Measurements from ENCODE around the gene LSM7.
"Not testable (repeated sequence)": the region's sequence is repeated elsewhere in the genome, so short reads cannot be mapped to it uniquely, and the experiment has no call there.

LSM7 gene

DNA sequence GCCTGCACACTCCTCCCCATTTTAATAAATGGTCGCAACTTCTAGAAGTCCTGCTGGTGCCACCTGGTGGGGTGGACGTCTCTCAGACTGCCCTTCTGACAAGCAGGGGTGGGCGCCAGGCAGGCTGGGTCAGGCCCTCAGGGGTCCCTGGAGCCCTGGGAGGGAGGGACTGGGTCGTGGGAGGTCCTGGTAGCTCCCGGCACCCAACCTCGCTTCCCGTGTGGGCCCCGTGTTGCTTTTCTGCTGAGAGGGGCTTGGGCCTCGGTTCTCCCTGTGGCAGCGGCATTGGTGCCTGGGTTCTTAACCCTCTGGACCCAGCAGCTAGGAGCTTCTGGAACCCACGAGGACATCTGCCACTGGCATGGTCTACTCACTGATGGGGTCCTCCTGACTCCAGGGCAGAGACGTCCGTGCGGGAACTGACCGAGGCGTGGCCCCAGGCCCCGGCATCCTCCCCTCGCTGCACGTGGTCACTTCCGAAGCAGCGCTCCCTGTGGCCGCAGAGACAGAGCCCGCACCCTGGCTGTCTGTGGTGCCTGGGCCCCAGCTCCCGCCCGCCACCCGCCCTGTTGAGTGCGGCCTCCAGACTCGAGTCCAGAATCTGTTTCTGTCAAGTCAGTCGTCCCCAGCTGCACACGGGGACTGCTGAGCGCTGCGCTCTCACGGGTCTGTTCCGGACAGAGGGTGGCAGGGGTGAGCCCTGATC lies 25.7 kb upstream of the LSM7 start:
- no peak overlapping the region for H3K4me3 ChIP-seq (ENCODE audit: low read length)
- TF ChIP-seq CTCF (conservative IDR thresholded peaks at IDR 0.05; ENCODE audit: low read depth, low read length) = no peak
- DNase-seq (ENCODE audit: low read depth) = no peak

DNA sequence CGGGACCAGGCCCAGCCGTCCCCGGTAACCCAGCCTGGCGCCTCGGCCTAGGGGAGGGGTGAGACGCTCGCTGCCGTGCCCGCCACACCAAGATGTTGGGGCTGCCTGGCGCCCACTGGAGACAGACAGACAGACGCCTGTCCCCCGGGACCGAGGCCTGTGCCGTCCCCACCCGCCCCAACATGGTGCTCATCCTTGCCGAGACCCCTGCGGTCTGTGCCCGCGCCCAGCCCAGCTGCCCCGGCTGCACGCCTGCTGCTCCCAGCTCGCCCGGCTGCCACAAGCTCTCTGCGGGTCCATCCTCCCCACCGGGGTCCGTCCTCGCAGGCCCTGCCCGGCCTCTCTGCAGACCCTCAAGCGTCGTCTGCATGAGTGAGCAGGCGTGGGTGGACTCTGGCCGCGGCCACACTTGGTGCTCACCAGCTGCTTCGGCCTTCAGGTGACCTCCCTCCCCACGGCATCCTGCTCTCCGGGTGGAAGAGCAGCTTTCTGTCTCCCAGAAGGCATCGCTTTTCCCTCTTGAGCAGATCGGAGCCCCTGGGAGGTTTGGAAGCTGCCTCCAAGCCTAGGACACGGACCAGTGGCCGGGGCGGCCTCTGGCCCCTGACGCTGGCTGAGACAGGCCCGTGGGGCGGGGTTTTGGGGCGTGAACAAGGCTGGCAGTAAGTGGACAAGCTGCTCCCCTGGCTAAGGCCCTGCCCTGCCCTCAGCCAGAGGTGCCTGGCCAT lies 24.9 kb upstream of the LSM7 start:
- H3K4me3 ChIP-seq (ENCODE audit: low read length) = no peak overlapping the region
- no peak for DNase-seq (ENCODE audit: low read depth)
- no peak for TF ChIP-seq CTCF (conservative IDR thresholded peaks at IDR 0.05; ENCODE audit: low read depth, low read length)

- no peak for DNase-seq (ENCODE audit: low read depth)
- no peak overlapping the region for H3K4me3 ChIP-seq (ENCODE audit: low read length)
- no peak for TF ChIP-seq CTCF (conservative IDR thresholded peaks at IDR 0.05; ENCODE audit: low read depth, low read length)
Measured at GRCh38 chr19:2352121-2352520, 23.7 kb upstream of the LSM7 start.

- TF ChIP-seq CTCF (conservative IDR thresholded peaks at IDR 0.05; ENCODE audit: low read depth, low read length) = no peak
- no peak for DNase-seq (ENCODE audit: low read depth)
- no peak overlapping the region for H3K4me3 ChIP-seq (ENCODE audit: low read length)
Measured at GRCh38 chr19:2351591-2351990, 23.2 kb upstream of the LSM7 start.

DNA sequence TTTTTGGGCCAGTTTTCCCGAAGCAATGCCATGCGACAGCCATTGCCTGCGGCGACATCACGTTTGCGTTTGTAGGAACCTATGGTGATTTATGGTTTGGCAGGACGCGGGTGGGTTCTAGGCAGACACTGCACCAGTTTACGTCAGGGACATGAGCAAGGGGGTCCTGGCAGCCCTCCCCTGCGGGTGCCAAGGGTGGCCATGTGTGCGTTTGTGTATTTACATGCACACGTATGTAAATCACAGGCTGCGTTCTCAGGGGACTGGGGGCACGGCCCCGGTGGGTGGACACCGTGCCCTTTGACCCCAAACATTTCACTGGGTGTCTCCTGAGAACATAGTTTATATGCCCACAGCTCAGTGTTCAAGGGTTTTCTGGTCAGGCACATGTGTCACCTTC lies 22.3 kb upstream of the LSM7 start:
- no peak for DNase-seq (ENCODE audit: low read depth)
- no peak overlapping the region for H3K4me3 ChIP-seq (ENCODE audit: low read length)
- no peak for TF ChIP-seq CTCF (conservative IDR thresholded peaks at IDR 0.05; ENCODE audit: low read depth, low read length)

GRCh38 chr19:2349818-2350217 lies 21.4 kb upstream of the LSM7 start:
- not testable (repeated sequence) for H3K4me3 ChIP-seq (ENCODE audit: low read length); DNase-seq (ENCODE audit: low read depth)

DNA sequence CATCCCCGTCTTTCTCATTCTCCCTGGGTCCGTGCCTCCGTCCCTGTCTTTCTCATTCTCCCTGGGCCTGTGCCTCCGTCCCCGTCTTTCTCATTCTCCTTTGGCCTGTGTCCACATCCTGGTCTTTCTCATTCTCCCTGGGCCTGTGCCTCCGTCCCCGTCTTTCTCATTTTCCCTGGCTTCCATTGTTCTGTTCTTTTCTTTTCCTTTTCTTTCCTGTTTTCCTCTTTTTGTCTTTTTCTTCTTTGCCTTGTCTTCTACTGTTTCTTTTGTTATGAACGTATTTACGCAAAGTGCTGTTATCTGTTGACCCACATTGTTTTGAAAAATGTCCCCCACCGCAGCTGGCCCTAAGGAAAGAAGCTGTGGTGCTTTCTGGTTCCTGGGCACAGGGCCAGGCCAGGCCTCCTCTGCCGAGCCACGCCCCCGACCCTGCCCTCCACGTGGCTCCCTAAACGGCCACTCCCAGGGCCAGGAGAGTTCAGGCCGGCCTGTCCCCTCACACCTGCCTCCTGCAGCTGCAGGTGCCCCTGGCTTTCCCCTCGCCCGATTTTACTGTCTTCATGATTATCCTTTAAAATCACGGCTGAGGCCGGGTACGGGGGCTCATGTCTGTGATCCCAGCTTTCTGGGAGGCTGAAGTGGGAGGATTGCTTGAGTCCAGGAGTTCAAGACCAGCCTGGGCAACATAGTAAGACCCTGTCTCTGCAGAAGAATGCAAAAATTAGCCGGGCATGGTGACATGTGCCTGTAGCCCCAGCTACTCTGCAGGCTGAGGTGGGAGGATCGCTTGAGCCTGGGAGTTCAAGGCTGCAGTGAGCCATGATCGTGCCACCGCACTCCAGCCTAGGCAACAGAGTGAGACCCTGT lies 17.6 kb upstream of the LSM7 start:
- TF ChIP-seq CTCF (conservative IDR thresholded peaks at IDR 0.05; ENCODE audit: low read depth, low read length) = no peak
- no peak overlapping the region for H3K4me3 ChIP-seq (ENCODE audit: low read length)
- no peak for DNase-seq (ENCODE audit: low read depth)
